Panc1 (cell line): Measurements from ENCODE around the gene RAP2A. TPM values are rescaled to one million over a fixed set of nuclear protein-coding genes. Genes with fewer than 3 reads are reported as not detected.

Experiments
- ATAC-seq: fragments of 200-7000 bp; cut with Tn5 transposase; 2 replicates; pipeline ENCODE4 v1.9.1; 2020; ENCODE audit warnings: mild to moderate bottlenecking, moderate library complexity
- BruUV-seq: library from RNA; stranded (reverse); fragments of 400-500 nt; replicated peaks from 2 replicates; lab custom pipeline; 2021; lab: Mats Ljungman, UMichigan
- CTCF ChIA-PET: fragments of 300-600 bp; sonication (Branson Sonifier 250); formaldehyde crosslinking; loops from one replicate; lab custom pipeline; 2022; ENCODE audit warnings: antibody characterized with exemption; lab: Charles Lee
- POLR2A ChIA-PET: fragments of 300-600 bp; sonication (Branson Sonifier 250); formaldehyde crosslinking; loops from one replicate; lab custom pipeline; 2022; ENCODE audit warnings: antibody characterized with exemption; lab: Charles Lee
- DNase-seq: peaks from one replicate; pipeline ENCODE4 v3.0.0-alpha.2; 2010; ENCODE audit warnings: low read depth, low spot score
- H3K27ac ChIP-seq: 2 replicates; pipeline ENCODE4 v1.5.1; 2011; ENCODE audit warnings: mild to moderate bottlenecking, low read length, inconsistent platforms
- H3K27me3 ChIP-seq: fragments of 200-500 bp; sonication (Bioruptor generic); 2 replicates; pipeline ENCODE4 v1.6.0; 2014; ENCODE audit warnings: low read length, inconsistent platforms; ENCODE audit not compliant: control insufficient read depth, insufficient read depth
- H3K36me3 ChIP-seq: fragments of 200-500 bp; sonication (Bioruptor generic); 2 replicates; pipeline ENCODE4 v1.5.1; 2014; ENCODE audit warnings: inconsistent platforms, mild to moderate bottlenecking, low read length, moderate library complexity; ENCODE audit not compliant: control insufficient read depth, insufficient read depth
- H3K4me1 ChIP-seq: 2 replicates; pipeline ENCODE4 v1.5.1; 2011; ENCODE audit warnings: inconsistent platforms, mild to moderate bottlenecking, low read length, moderate library complexity; ENCODE audit not compliant: control insufficient read depth, insufficient read depth
- H3K4me3 ChIP-seq, 2 experiments: 2 replicates each; pipeline ENCODE4 v1.5.1; 2011 to 2012; ENCODE audit warnings: low read depth in 2 of 2, low read length in 2 of 2, mild to moderate bottlenecking in 2 of 2, inconsistent platforms in 1 of 2, moderate library complexity in 1 of 2
- H3K9me3 ChIP-seq: fragments of 200-500 bp; sonication (Bioruptor generic); 2 replicates; pipeline ENCODE4 v1.5.1; 2014; ENCODE audit warnings: low read depth, mild to moderate bottlenecking, inconsistent platforms, low read length, moderate library complexity; ENCODE audit not compliant: control insufficient read depth, insufficient read depth
- POLR2AphosphoS5 ChIP-seq: IDR thresholded peaks from 2 replicates; pipeline ENCODE4 v1.6.1; 2012; ENCODE audit warnings: mild to moderate bottlenecking, low read depth, low read length, moderate library complexity
- SIN3A ChIP-seq: IDR thresholded peaks from 2 replicates; pipeline ENCODE4 v1.6.1; 2012; ENCODE audit warnings: low read depth, mild to moderate bottlenecking, low read length, moderate library complexity, borderline replicate concordance; ENCODE audit not compliant: insufficient read depth
- TCF7L2 ChIP-seq: IDR thresholded peaks from 2 replicates; pipeline ENCODE4 v1.6.1; 2011; ENCODE audit warnings: mild to moderate bottlenecking, low read depth, low read length, inconsistent platforms
- in situ Hi-C: cut with HindIII; loops from 2 replicates; pipeline ENCODE4 v1.10.0; 2016; ENCODE audit warnings: low sequenced_read_pairs, low pct_unique_long_range_greater_than_20kb
- intact Hi-C: fragments of 100-400 bp; cut with micrococcal nuclease; formaldehyde crosslinking; loops from one replicate; pipeline ENCODE4 v1.10.0; 2022; ENCODE audit not compliant: unreplicated experiment
- total RNA-seq: library from RNA; stranded (reverse); gene quantifications from one replicate; pipeline ENCODE4 v1.2.1, GENCODE V29; 2021; ENCODE audit not compliant: unreplicated experiment
- TF ChIP-seq, protein P1 (sequence below), 2 experiments: IDR thresholded peaks; 2 replicates each; pipeline ENCODE4 v1.6.1; 2011 to 2012; ENCODE audit warnings: low read depth in 2 of 2, control low read depth in 1 of 2, low read length in 1 of 2, mild to moderate bottlenecking in 1 of 2, moderate library complexity in 1 of 2; ENCODE audit not compliant: insufficient read depth in 1 of 2
- TF ChIP-seq, protein P2 (sequence below): fragments of 450-650 bp; IDR thresholded peaks from 2 replicates; pipeline ENCODE4 v1.5.1; 2017; ENCODE audit warnings: mild to moderate bottlenecking

Gene RAP2A
- total RNA-seq, 1 experiment from 2014 or later = 44.3 TPM

DNA sequence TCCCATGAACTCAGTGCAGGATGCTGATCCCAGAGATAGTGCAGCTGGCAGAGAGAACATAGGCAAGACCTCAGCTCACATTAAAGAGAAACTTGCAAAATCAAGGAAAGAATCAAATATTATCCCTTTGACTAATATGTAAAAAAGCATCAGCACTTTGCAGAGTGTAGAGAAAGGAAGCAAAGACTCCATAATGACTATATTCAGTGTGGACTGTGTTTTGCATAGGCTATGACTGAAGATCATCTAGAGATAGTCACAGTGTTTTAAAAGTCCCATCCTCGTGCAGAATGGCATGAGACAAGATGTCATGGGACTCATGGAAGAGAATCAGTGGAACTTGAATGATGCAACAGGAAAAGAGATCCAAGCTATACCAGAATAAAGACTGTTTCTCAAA is 84.0 kb downstream of the RAP2A start:
- in situ Hi-C loops = no loop called here
- intact Hi-C loops = no loop called here
- no peaks in the 10 kb centered on the region for H3K27me3 ChIP-seq
- ATAC-seq (no peak), DNase-seq (no peak)
- no peaks in the 10 kb centered on the region for H3K4me1 ChIP-seq
- TF ChIP-seq TCF7L2 (no peak), SIN3A (no peak), POLR2AphosphoS5 (no peak)
- TF ChIP-seq, protein P1, sequence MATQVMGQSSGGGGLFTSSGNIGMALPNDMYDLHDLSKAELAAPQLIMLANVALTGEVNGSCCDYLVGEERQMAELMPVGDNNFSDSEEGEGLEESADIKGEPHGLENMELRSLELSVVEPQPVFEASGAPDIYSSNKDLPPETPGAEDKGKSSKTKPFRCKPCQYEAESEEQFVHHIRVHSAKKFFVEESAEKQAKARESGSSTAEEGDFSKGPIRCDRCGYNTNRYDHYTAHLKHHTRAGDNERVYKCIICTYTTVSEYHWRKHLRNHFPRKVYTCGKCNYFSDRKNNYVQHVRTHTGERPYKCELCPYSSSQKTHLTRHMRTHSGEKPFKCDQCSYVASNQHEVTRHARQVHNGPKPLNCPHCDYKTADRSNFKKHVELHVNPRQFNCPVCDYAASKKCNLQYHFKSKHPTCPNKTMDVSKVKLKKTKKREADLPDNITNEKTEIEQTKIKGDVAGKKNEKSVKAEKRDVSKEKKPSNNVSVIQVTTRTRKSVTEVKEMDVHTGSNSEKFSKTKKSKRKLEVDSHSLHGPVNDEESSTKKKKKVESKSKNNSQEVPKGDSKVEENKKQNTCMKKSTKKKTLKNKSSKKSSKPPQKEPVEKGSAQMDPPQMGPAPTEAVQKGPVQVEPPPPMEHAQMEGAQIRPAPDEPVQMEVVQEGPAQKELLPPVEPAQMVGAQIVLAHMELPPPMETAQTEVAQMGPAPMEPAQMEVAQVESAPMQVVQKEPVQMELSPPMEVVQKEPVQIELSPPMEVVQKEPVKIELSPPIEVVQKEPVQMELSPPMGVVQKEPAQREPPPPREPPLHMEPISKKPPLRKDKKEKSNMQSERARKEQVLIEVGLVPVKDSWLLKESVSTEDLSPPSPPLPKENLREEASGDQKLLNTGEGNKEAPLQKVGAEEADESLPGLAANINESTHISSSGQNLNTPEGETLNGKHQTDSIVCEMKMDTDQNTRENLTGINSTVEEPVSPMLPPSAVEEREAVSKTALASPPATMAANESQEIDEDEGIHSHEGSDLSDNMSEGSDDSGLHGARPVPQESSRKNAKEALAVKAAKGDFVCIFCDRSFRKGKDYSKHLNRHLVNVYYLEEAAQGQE (IDR thresholded peaks at IDR 0.05; ENCODE audit: insufficient read depth in 1 of 2, low read depth in 2 of 2, low read length in 1 of 2) = no peak
- TF ChIP-seq, protein P2, sequence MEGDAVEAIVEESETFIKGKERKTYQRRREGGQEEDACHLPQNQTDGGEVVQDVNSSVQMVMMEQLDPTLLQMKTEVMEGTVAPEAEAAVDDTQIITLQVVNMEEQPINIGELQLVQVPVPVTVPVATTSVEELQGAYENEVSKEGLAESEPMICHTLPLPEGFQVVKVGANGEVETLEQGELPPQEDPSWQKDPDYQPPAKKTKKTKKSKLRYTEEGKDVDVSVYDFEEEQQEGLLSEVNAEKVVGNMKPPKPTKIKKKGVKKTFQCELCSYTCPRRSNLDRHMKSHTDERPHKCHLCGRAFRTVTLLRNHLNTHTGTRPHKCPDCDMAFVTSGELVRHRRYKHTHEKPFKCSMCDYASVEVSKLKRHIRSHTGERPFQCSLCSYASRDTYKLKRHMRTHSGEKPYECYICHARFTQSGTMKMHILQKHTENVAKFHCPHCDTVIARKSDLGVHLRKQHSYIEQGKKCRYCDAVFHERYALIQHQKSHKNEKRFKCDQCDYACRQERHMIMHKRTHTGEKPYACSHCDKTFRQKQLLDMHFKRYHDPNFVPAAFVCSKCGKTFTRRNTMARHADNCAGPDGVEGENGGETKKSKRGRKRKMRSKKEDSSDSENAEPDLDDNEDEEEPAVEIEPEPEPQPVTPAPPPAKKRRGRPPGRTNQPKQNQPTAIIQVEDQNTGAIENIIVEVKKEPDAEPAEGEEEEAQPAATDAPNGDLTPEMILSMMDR = no peak
- ChIA-PET CTCF (no interaction called here), POLR2A (no interaction called here)
- H3K9me3 ChIP-seq = no peaks in the 10 kb centered on the region
- no TSS peak for BruUV-seq
- H3K4me3 ChIP-seq = no peak overlapping the region
- H3K36me3 ChIP-seq = no peaks in the 10 kb centered on the region
- H3K27ac ChIP-seq = no peak overlapping the region

Other genes starting within 250 kb of the RAP2A start
- gene MBNL2, start 211.8 kb upstream of the RAP2A start, total RNA-seq = 103 TPM